WTC11 (cell line): Measurements from ENCODE around the gene WSCD2. TPM values are rescaled to one million over a fixed set of nuclear protein-coding genes. Genes with fewer than 3 reads are reported as not detected.

Experiments used
- ATAC-seq: fragments of 200-7000 bp; cut with Tn5 transposase; 2 replicates; pipeline ENCODE4 v1.10.0; 2021; ENCODE audit warnings: mild to moderate bottlenecking, moderate library complexity
- CTCF ChIA-PET: fragments of 300-600 bp; sonication (Branson Sonifier 250); formaldehyde crosslinking; loops from one replicate; lab custom pipeline; 2021; ENCODE audit warnings: antibody characterized with exemption; lab: Charles Lee
- POLR2A ChIA-PET: fragments of 350-600 bp; sonication (Branson Sonifier 250); formaldehyde crosslinking; loops from one replicate; lab custom pipeline; 2021; ENCODE audit warnings: antibody characterized with exemption; lab: Charles Lee
- DNase-seq: peaks from one replicate; pipeline ENCODE4 v3.0.0; 2021; ENCODE audit warnings: low spot score
- H3K27ac Mint-ChIP-seq: 2 replicates; pipeline ENCODE4 v1.8.0; 2021; ENCODE audit warnings: mixed read lengths
- H3K27me3 Mint-ChIP-seq: 2 replicates; pipeline ENCODE4 v1.8.0; 2021; ENCODE audit warnings: low read depth, mild to moderate bottlenecking, moderate library complexity, mixed read lengths
- H3K36me3 Mint-ChIP-seq: 2 replicates; pipeline ENCODE4 v1.8.0; 2021; ENCODE audit warnings: mixed read lengths
- H3K4me1 Mint-ChIP-seq: 2 replicates; pipeline ENCODE4 v1.8.0; 2022; ENCODE audit warnings: mixed read lengths
- H3K4me3 Mint-ChIP-seq: 2 replicates; pipeline ENCODE4 v1.8.0; 2021; ENCODE audit warnings: mild to moderate bottlenecking, moderate library complexity, mixed read lengths
- H3K9me3 Mint-ChIP-seq: 2 replicates; pipeline ENCODE4 v1.8.0; 2021; ENCODE audit warnings: mixed read lengths
- E2F4 ChIP-seq: sonication (generic); formaldehyde crosslinking; IDR thresholded peaks from 2 replicates; pipeline ENCODE4 v1.8.1; 2022; ENCODE audit warnings: low read depth, mild to moderate bottlenecking, moderate library complexity, missing genetic modification reagents, borderline replicate concordance
- FOXK1 ChIP-seq: sonication (generic); formaldehyde crosslinking; IDR thresholded peaks from 2 replicates; pipeline ENCODE4 v1.8.0; 2022; ENCODE audit warnings: mild to moderate bottlenecking, moderate library complexity, missing genetic modification reagents
- GTF2I ChIP-seq: fragments of 250-450 bp; sonication (Bioruptor Pico); conservative IDR thresholded peaks from 2 replicates; pipeline ENCODE4 v1.4.0; 2021; ENCODE audit warnings: mild to moderate bottlenecking
- MYBL2 ChIP-seq: sonication (generic); formaldehyde crosslinking; IDR thresholded peaks from 2 replicates; pipeline ENCODE4 v1.8.1; 2023; ENCODE audit warnings: mild to moderate bottlenecking, moderate library complexity, missing genetic modification reagents
- OVOL2 ChIP-seq: fragments of 250-450 bp; sonication (Bioruptor Pico); IDR thresholded peaks from 2 replicates; pipeline ENCODE4 v1.9.0; 2021; ENCODE audit warnings: mild to moderate bottlenecking, borderline replicate concordance
- ZBTB43 ChIP-seq: sonication (generic); formaldehyde crosslinking; IDR thresholded peaks from 2 replicates; pipeline ENCODE4 v1.8.1; 2023; ENCODE audit warnings: mild to moderate bottlenecking, missing genetic modification reagents
- ZNF281 ChIP-seq: sonication (generic); formaldehyde crosslinking; IDR thresholded peaks from 2 replicates; pipeline ENCODE4 v1.8.0; 2023; ENCODE audit warnings: mild to moderate bottlenecking, missing genetic modification reagents
- ZNF317 ChIP-seq: sonication (generic); formaldehyde crosslinking; IDR thresholded peaks from 2 replicates; pipeline ENCODE4 v1.8.1; 2023; ENCODE audit warnings: low read depth, mild to moderate bottlenecking, moderate library complexity, missing genetic modification reagents, borderline replicate concordance
- ZNF532 ChIP-seq: fragments of 250-450 bp; sonication (Bioruptor Pico); IDR thresholded peaks from 2 replicates; pipeline ENCODE4 v1.9.0; 2021; ENCODE audit warnings: mild to moderate bottlenecking, borderline replicate concordance
- total RNA-seq: library from RNA; stranded (reverse); gene quantifications from 3 replicates; pipeline ENCODE4 v1.2.3, GENCODE V29; 2021
- TF ChIP-seq, protein P1 (sequence below): fragments of 250-450 bp; sonication (Bioruptor Pico); conservative IDR thresholded peaks from 2 replicates; pipeline ENCODE4 v1.9.0; 2021; ENCODE audit warnings: mild to moderate bottlenecking

WSCD2 gene
- total RNA-seq, 1 experiment from 2014 or later, result 1.1 TPM

DNA sequence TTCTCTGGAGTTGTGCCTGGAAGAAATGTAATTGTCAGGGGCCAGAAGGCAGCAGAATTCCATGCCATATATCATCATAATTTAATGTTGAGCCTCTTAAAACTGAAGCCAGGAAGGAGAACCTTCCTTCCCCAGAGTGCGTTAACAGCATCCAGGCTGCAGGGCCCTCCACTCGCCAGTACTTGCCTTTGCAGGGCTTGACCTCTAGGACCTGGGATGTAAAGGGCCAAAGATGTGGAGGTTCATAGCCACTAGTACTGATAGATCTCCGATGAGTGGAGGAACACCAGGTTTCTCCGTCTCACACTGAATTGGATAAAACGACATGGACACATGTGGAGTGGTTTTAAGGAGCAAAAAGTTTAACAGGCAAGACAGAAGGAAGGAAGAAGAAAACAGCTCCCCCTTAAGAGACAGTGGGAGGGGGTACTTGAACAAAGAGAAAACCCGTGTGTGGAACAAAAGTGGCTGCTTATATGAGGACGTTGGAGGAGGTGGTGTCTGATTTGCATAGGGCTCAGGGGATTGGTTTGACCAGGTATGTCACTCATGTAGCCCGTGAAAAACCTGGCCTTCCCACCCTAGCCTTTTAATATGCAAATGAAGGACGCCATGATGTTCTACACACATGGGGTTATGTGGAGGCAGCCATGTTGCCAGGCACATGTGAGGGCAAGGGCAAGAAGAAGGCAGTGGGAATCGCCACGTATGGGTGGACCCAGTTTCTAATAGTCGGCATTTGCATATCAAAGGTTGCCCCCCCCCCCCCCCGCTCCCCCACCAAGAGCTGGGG, 38.8 kb upstream of the WSCD2 start (continued):
- TF ChIP-seq OVOL2 (CRISPR knock-in tag) (no peak), ZNF532 (CRISPR knock-in tag) (no peak), FOXK1 (CRISPR knock-in tag) (no peak)

DNA sequence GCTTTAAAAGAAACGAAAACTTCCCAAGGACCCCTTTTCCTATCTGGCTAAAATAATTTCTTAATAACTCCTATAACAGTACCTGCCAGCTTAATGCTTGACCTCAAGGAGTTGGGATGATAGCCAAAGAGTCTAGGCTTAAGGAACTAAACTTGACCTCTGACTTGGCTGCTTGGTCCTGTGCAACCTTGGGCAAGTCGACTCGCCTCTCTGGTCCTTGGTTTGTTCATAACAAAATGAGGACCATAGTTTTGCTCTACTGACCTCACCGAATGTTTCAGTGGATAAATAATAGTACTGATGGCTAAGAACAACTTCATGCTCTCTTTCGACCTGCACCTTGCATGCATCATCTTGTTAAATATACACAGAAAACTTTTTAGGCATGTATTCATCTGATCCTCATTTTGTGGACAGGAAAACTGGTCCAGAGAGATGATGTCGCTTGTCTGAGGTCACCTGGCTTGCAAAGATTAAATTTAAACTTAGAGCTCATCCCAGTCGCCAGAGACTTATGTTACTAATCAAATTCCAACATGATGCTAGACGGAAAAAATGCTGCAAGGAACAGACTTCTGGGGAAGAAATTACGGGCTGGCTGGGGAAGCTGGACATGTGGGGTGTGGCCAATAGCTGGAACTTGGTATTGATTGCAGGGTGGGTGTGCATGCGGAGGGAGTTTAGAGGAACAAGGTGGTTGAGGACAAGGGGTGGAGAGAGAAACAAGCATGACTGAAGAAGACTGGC, 38.0 kb upstream of the WSCD2 start:
- POLR2A ChIA-PET, result no interaction called here
- no peak for TF ChIP-seq ZNF317 (CRISPR knock-in tag)
- TF ChIP-seq GTF2I, result no peak
- no peak for TF ChIP-seq MYBL2 (CRISPR knock-in tag)
- TF ChIP-seq ZNF281 (CRISPR knock-in tag), result no peak
- no peak for TF ChIP-seq ZBTB43 (CRISPR knock-in tag)
- TF ChIP-seq E2F4 (CRISPR knock-in tag), result no peak
- TF ChIP-seq, protein P1, sequence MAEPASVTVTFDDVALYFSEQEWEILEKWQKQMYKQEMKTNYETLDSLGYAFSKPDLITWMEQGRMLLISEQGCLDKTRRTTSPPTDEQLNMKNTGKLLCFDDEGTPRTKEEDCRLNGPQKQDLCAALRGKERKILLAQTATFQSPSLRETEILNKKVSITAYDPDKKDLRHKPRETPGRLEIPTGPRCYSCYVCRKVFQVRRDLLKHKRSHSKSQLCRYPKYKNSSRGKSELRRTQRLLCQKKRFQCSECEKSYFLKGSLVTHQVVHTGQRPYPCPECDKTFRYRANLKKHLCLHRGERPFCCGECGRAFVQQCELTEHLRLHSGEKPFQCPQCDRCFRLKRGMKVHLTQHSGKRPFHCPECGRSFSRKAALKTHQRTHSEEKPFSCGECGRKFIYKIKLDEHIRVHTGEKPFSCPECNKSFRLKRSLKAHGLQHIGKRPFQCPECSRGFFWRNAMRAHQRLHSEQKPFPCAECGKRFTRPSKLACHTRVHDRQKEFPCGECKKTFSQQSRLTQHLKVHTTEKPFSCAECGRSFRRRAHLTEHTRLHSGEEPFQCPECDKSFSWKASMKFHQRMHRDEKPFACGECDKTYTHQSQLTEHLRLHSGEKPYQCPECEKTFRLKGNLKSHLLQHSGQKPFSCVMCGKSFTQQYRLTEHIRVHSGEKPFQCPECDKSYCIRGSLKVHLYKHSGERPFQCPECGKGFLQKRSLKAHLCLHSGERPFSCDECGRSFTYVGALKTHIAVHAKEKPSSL (CRISPR knock-in tag), result no peak
- peaks cover 19% of the 10 kb centered on the region for H3K4me1 Mint-ChIP-seq
- H3K4me3 Mint-ChIP-seq, result no peak overlapping the region
- H3K36me3 Mint-ChIP-seq, result peaks cover 12% of the 10 kb centered on the region
- ATAC-seq (no peak), DNase-seq (no peak)
- H3K27ac Mint-ChIP-seq, result no peak overlapping the region
- CTCF ChIA-PET, result interaction anchor here (0.5 to 1.2 kb wide), 3 partner anchors 28 to 173 kb away, joined by 3 to 4 read pairs (median 3); no protein-coding TSS in a partner anchor
- H3K27me3 Mint-ChIP-seq, result peaks cover 7% of the 10 kb centered on the region
- peaks cover 29% of the 10 kb centered on the region for H3K9me3 Mint-ChIP-seq
